DND-41 (cell line): ENCODE results near the gene FGF14.

Experiments used
- ATAC-seq: fragments of 200-7000 bp; cut with Tn5 transposase; 3 replicates; pipeline ENCODE4 v1.9.1; 2021; ENCODE audit warnings: low read depth; ENCODE audit not compliant: insufficient read depth
- DNase-seq: peaks from one replicate; pipeline ENCODE4 v3.0.0-alpha.2; 2020
- H2AFZ ChIP-seq: 2 replicates; pipeline ENCODE4 v1.6.0; 2012; ENCODE audit warnings: low read depth, low read length
- H3K27ac ChIP-seq: 2 replicates; pipeline ENCODE4 v1.5.1; 2012; ENCODE audit warnings: low read length, inconsistent platforms
- H3K27me3 ChIP-seq: fragments of 200-600 bp; sonication (generic); 2 replicates; pipeline ENCODE4 v1.6.0; 2012; ENCODE audit warnings: low read length, mild to moderate bottlenecking, inconsistent platforms; ENCODE audit not compliant: insufficient read depth, poor library complexity
- H3K36me3 ChIP-seq: 2 replicates; pipeline ENCODE4 v1.5.1; 2012; ENCODE audit warnings: low read length, inconsistent platforms; ENCODE audit not compliant: insufficient read depth
- H3K4me1 ChIP-seq: 2 replicates; pipeline ENCODE4 v1.5.1; 2012; ENCODE audit warnings: mild to moderate bottlenecking, low read length; ENCODE audit not compliant: insufficient read depth
- H3K4me2 ChIP-seq: 2 replicates; pipeline ENCODE4 v1.6.0; 2012; ENCODE audit warnings: mild to moderate bottlenecking, moderate library complexity, low read length, inconsistent platforms; ENCODE audit not compliant: insufficient read depth
- H3K4me3 ChIP-seq, 2 experiments: fragments of 200-600 bp in 1 of 2; shearing (Covaris generic) in 1 of 2; 2 replicates each; pipeline ENCODE4 v1.5.1; 2012 to 2016; ENCODE audit warnings: inconsistent platforms in 2 of 2, low read length in 2 of 2, mild to moderate bottlenecking in 2 of 2, low read depth in 1 of 2, moderate library complexity in 1 of 2
- H3K79me2 ChIP-seq: 2 replicates; pipeline ENCODE4 v1.6.0; 2012; ENCODE audit warnings: low read length, inconsistent platforms; ENCODE audit not compliant: insufficient read depth
- H3K9ac ChIP-seq: 2 replicates; pipeline ENCODE4 v1.6.0; 2012; ENCODE audit warnings: low read depth, mild to moderate bottlenecking, inconsistent platforms, low read length, moderate library complexity
- H3K9me3 ChIP-seq: 2 replicates; pipeline ENCODE4 v1.5.1; 2012; ENCODE audit warnings: low read length, moderate library complexity, mild to moderate bottlenecking, inconsistent platforms; ENCODE audit not compliant: insufficient read depth, severe bottlenecking
- H4K20me1 ChIP-seq: 2 replicates; pipeline ENCODE4 v1.6.0; 2012; ENCODE audit warnings: low read length; ENCODE audit not compliant: insufficient read depth
- EZH2 ChIP-seq: IDR thresholded peaks from 3 replicates; pipeline ENCODE4 v1.6.1; 2012; ENCODE audit warnings: borderline replicate concordance, low read depth, mild to moderate bottlenecking, moderate library complexity, low read length, inconsistent platforms; ENCODE audit not compliant: severe bottlenecking
- TF ChIP-seq, protein P1 (sequence below): IDR thresholded peaks from 2 replicates; pipeline ENCODE4 v1.5.1; 2012; ENCODE audit warnings: borderline replicate concordance, low read length, moderate library complexity, mild to moderate bottlenecking; ENCODE audit not compliant: poor library complexity, severe bottlenecking; ENCODE audit errors: extremely low read depth

Gene FGF14

DNA sequence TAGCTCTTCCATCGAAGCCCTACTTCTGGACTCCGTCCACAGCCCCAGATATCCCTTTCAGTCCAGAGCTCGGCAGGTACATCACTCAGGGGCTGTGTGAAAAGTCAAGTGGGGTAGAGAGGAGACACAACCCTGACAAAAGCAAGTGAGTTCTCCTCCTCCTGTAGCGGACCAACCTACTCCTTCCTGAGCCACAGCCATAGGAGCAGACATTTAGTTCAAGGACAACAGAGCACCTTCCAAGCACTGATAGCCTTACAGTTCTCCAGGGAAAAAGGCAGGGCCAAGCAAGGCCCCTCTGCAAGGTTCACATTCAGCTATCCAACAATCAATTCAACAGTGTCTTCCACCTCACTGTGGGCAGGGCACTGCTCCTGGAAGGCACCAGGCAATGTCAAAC lies 89.0 kb downstream of the FGF14 start:
- DNase-seq (no peak), ATAC-seq (no peak)
- H3K4me2 ChIP-seq = 0 out of 2 replicates have a peak overlapping the region, but pooled peaks have one; percentile 43
- no peaks in the 10 kb centered on the region for H4K20me1 ChIP-seq
- no peaks in the 10 kb centered on the region for H3K4me1 ChIP-seq
- no peak overlapping the region for H3K4me3 ChIP-seq
- H3K27me3 ChIP-seq = peaks cover 7% of the 10 kb centered on the region
- no peak overlapping the region for H2AFZ ChIP-seq
- H3K27ac ChIP-seq = no peak overlapping the region
- H3K79me2 ChIP-seq = no peaks in the 10 kb centered on the region
- H3K9me3 ChIP-seq = no peaks in the 10 kb centered on the region
- no peak for TF ChIP-seq EZH2
- TF ChIP-seq, protein P1, sequence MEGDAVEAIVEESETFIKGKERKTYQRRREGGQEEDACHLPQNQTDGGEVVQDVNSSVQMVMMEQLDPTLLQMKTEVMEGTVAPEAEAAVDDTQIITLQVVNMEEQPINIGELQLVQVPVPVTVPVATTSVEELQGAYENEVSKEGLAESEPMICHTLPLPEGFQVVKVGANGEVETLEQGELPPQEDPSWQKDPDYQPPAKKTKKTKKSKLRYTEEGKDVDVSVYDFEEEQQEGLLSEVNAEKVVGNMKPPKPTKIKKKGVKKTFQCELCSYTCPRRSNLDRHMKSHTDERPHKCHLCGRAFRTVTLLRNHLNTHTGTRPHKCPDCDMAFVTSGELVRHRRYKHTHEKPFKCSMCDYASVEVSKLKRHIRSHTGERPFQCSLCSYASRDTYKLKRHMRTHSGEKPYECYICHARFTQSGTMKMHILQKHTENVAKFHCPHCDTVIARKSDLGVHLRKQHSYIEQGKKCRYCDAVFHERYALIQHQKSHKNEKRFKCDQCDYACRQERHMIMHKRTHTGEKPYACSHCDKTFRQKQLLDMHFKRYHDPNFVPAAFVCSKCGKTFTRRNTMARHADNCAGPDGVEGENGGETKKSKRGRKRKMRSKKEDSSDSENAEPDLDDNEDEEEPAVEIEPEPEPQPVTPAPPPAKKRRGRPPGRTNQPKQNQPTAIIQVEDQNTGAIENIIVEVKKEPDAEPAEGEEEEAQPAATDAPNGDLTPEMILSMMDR = no peak
- no peaks in the 10 kb centered on the region for H3K36me3 ChIP-seq
- no peak overlapping the region for H3K9ac ChIP-seq

DNA sequence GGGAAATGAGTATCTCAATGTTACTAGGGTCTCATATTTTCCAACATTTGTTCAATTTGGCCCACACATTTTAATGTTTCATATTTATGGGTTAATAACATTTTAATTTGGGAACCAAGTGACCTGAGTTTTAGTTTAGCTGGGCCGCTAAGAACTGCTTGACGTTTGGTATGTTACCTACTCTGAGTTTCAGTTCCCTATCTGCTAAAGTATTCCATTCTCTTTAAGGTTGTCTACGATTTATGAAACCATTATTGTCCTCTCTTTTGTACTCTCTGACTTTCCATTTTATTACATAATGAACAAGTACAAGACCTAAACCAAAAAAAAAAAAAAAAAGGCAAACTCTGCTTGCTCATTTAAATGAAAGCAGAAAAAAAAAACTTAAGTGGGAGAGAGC lies 89.9 kb downstream of the FGF14 start:
- Histone ChIP-seq H3K27me3 (peaks cover 7% of the 10 kb centered on the region), H3K4me1 (no peaks in the 10 kb centered on the region), H3K9ac (no peak overlapping the region), H3K36me3 (no peaks in the 10 kb centered on the region), H3K4me2 (no peak overlapping the region), H3K79me2 (no peaks in the 10 kb centered on the region), H3K27ac (no peak overlapping the region), H2AFZ (no peak overlapping the region), H3K9me3 (no peaks in the 10 kb centered on the region), H4K20me1 (no peaks in the 10 kb centered on the region), H3K4me3 (no peak overlapping the region)
- DNase-seq (no peak), ATAC-seq (no peak)
- no peak for TF ChIP-seq EZH2
- TF ChIP-seq, protein P1 = no peak

DNA sequence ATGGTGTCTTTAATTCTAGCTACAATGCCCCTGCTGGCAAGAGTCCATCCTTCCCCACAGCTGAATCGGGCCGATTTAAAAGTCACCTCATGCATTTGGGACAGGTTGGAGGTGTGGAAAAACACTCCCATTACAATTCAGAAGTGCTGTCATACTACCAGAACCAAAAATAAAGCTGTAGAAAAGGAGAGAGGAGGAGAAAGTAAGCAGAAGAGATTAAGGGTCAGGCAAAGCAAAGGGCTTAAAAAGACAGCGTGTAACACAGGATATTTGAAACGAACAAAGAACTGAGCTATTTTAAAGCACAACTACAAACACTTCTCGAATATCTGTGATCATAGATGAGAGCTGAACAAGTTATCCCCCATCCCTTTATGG lies 90.4 kb downstream of the FGF14 start:
- ATAC-seq = no peak
- H3K4me2 ChIP-seq = no peak overlapping the region
- H3K9ac ChIP-seq = no peak overlapping the region
- no peak for TF ChIP-seq EZH2
- TF ChIP-seq, protein P1 = no peak
- no peaks in the 10 kb centered on the region for H3K36me3 ChIP-seq
- H3K27me3 ChIP-seq = peaks cover 7% of the 10 kb centered on the region
- no peak overlapping the region for H3K4me3 ChIP-seq
- no peak overlapping the region for H3K27ac ChIP-seq
- no peaks in the 10 kb centered on the region for H3K4me1 ChIP-seq
- H3K9me3 ChIP-seq = no peaks in the 10 kb centered on the region
- no peak overlapping the region for H2AFZ ChIP-seq
- no peaks in the 10 kb centered on the region for H3K79me2 ChIP-seq
- no peaks in the 10 kb centered on the region for H4K20me1 ChIP-seq
- DNase-seq = no peak
